ENCODE data around the gene SLC35B2. TPM values are rescaled to one million over a fixed set of nuclear protein-coding genes. Genes with fewer than 3 reads are reported as not detected.

The SLC35B2 gene, protein sequence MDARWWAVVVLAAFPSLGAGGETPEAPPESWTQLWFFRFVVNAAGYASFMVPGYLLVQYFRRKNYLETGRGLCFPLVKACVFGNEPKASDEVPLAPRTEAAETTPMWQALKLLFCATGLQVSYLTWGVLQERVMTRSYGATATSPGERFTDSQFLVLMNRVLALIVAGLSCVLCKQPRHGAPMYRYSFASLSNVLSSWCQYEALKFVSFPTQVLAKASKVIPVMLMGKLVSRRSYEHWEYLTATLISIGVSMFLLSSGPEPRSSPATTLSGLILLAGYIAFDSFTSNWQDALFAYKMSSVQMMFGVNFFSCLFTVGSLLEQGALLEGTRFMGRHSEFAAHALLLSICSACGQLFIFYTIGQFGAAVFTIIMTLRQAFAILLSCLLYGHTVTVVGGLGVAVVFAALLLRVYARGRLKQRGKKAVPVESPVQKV
- total RNA-seq = 84.7 and 92.8 TPM in 2 replicates

DNA sequence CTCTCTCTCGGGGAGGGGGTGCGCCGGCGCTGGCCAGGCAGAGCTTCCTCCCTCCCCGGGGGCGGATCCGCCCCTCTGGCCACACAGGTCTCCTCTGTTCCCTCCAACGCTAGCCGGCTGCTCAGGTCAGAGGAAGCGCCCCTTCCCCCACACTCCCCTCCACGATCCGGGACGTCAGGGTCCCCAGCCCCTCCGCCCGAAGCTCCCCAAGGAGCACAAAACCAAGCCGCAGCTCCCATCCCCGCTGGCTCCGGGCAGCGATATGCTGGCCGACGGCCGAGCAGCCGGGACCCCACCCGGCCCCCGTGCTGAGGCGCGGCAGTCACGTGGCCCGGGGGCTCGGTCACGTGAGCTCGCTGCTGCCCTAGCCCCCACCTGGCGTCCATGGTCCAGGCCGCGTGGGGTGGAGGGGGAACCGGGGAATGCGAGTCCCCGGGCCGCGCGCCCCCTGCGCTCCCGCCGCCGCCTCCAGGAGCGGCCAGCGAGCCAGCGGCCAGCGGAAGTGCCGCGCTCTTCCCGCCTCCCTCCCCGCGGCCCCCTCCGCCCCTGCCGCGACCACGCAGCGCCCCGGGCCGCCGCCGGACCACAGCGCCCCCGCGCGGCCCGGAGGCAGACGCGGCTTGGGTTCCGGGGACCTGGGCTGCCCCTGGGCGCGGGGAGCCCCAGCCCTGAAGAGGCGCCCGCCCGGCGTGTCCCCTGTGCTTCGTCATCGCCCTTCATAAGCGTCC is at the start of gene SLC35B2:
SLC35B2 (minus strand) TSS at position 504 of the 728 bp plus-strand sequence; CDS start at position 386, 118 bp downstream.
- H3K4me3 ChIP-seq (ENCODE audit: low read depth, low read length) = peak within 1 kb of the TSS; percentile 93
- peak; percentile 66 for DNase-seq (ENCODE audit: low read depth)

DNA sequence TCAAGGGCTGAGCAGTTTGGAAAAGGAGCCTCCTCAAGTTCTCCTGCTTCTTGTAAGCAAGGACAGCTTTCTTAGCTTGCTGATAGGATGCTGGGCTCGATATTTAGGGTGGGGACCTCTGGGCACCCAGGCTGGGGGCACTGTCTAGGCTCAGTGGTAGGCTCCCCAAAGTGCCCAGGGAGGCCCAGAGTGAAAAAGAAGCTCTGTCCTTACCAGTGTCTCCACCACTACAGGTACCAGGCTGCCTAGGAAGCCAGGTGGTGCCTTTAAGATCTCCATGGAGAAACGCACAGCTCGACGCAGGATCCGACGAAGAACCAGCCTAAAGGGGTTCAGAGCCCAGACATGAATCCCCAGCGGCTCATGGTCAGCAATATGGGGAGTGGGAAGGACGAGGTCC is 49.4 kb upstream of the SLC35B2 start:
- TF ChIP-seq, protein P1, sequence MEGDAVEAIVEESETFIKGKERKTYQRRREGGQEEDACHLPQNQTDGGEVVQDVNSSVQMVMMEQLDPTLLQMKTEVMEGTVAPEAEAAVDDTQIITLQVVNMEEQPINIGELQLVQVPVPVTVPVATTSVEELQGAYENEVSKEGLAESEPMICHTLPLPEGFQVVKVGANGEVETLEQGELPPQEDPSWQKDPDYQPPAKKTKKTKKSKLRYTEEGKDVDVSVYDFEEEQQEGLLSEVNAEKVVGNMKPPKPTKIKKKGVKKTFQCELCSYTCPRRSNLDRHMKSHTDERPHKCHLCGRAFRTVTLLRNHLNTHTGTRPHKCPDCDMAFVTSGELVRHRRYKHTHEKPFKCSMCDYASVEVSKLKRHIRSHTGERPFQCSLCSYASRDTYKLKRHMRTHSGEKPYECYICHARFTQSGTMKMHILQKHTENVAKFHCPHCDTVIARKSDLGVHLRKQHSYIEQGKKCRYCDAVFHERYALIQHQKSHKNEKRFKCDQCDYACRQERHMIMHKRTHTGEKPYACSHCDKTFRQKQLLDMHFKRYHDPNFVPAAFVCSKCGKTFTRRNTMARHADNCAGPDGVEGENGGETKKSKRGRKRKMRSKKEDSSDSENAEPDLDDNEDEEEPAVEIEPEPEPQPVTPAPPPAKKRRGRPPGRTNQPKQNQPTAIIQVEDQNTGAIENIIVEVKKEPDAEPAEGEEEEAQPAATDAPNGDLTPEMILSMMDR (IDR thresholded peaks at IDR 0.05; ENCODE audit: insufficient read depth, low read depth, low read length) = no peak
- H3K4me3 ChIP-seq (ENCODE audit: low read depth, low read length) = no peak overlapping the region
- DNase-seq (ENCODE audit: low read depth) = no peak

More for the DNA sequence above, at the start of gene SLC35B2:
- TF ChIP-seq, protein P1 (IDR thresholded peaks at IDR 0.05; ENCODE audit: insufficient read depth, low read depth, low read length) = peak; percentile 50

DNA sequence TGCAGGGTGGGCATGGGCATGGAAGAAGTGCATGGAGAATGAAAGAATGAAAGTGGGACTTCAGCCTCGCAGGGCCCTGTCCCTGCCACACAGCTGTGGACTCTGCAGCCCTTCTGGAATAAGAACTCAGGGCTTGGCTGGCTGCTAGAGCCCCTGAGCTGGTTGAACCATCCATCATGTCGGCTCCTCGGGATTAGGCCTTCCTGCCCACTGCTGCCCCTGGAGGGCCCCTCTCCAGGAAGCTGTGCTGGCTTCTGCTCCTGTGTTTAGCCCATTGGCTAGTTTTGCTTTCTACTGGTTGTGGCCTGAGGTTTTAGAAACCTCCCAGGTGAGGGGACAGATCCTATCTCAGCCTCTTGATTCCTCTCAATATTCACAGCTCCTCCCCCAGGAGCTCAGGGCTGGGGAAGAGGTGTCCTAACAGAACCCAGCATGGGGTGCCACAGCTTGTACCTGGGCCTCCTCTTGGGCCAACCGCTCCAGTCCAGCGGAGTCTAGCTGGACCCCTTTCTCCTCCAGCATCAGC is 47.9 kb upstream of the SLC35B2 start:
- no peak overlapping the region for H3K4me3 ChIP-seq (ENCODE audit: low read depth, low read length)
- DNase-seq (ENCODE audit: low read depth) = no peak
- TF ChIP-seq, protein P1 (IDR thresholded peaks at IDR 0.05; ENCODE audit: insufficient read depth, low read depth, low read length) = no peak

DNA sequence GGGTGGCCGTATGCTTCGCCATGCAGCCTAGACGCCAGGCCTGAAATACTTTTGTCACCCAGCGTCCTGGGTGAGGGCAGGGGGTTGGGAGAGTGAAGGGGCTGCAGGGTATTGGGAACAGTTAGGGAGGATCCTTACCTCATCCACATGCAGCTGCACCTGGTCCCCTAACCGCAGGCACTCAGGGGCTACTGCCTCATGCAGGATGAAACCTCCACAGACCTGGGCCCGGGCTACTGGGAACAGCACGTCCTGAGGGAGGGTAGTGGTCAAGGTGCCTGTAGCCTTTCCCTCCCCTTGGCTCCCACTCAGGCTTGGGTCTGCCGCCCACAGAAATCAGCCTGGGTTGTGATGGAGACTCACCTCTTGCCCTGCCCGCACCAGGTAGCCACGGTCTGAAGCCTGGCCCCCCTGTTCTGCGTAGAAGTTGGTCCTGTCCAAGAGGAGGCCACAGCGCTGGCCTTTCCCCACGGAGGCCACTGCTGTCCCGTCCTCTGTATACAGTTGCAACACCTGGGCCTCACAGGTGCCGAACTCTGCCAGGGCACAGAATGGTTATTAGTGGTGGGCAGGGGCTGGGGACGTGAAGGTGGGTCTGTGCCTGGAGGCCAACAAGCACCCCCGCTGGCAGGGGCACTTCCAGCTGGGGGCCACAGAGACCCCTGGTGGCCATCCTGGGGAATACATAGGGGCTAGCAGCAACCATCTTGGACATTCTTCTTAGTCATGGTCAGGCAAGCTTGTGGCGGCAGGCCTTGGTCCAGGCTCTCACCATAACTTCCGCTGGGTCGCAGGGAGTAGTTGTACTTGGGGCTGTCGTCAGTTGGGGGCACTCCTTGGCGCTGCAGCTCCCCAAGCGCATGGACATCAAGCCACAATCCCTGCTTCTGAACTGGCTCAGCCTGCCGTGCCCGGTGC is 47.2 kb upstream of the SLC35B2 start:
- DNase-seq (ENCODE audit: low read depth) = peak; percentile 29
- no peak overlapping the region for H3K4me3 ChIP-seq (ENCODE audit: low read depth, low read length)
- TF ChIP-seq, protein P1 (IDR thresholded peaks at IDR 0.05; ENCODE audit: insufficient read depth, low read depth, low read length) = peak; percentile 88

DNA sequence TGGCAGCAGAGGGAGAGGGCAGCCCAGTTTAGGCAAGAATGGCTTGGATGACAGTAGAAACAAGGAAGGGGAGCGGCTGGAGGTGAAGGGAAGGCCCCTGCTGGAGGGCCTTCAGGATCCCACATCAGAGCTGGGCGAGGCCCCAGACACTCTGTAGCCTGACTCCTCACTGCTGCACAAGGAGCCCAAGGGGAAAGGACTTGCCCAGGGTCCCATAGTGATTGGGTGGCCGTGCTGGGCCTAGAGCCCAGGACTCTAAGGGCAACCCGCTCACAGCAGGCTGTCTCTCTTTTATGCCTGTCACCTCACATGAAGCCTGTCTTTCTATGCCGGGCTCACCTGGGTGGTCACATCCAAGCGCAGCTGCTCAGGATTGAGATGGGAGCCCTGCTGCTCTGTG is 46.5 kb upstream of the SLC35B2 start:
- H3K4me3 ChIP-seq (ENCODE audit: low read depth, low read length) = no peak overlapping the region
- DNase-seq (ENCODE audit: low read depth) = no peak
- TF ChIP-seq, protein P1 (IDR thresholded peaks at IDR 0.05; ENCODE audit: insufficient read depth, low read depth, low read length) = no peak

DNA sequence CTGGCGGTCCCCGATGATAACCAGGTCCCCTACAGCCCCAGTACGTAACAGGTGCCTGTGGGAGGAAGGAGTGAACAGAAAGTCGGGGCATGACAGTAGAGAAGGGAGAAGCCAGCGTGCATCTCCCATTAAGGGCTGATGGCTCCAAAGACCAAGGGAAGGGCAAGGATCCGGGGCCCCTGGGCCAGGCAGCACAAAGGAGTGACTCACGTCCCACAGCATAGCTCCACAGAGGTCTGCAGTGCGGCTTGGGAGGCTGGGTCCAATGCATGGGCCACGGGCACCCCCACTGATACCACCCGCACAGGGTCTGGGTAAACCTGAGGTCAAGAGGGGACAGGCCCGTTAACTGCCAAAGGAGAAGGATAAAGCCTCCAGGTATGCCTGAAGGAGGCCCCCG is 45.5 kb upstream of the SLC35B2 start:
- no peak for DNase-seq (ENCODE audit: low read depth)
- H3K4me3 ChIP-seq (ENCODE audit: low read depth, low read length) = no peak overlapping the region
- TF ChIP-seq, protein P1 (IDR thresholded peaks at IDR 0.05; ENCODE audit: insufficient read depth, low read depth, low read length) = no peak
